ENCODE measurements around the gene NLK.

DNA sequence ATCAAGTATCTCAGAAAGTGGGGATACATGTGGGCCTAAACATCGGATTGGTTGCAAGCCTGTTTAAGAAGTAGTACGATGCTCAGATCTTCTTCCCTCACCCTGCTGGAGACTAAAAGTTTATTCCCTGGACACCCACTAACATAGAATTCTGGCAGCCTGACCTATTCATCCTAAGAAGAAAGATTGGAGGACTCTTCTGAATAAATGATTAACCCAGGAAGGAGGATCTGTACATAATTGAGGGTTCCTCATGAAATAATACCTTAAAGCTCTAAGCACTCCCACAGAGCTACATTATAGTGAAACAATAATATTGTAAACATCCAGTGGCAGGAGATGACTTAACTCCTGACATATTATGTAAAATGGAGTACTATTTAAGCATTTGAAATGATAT, 111.7 kb downstream of the NLK start:
- TF ChIP-seq EZH2 (IDR thresholded peaks at IDR 0.05; ENCODE audit: low read length, missing control alignments): no peak
- TF ChIP-seq, protein P1, sequence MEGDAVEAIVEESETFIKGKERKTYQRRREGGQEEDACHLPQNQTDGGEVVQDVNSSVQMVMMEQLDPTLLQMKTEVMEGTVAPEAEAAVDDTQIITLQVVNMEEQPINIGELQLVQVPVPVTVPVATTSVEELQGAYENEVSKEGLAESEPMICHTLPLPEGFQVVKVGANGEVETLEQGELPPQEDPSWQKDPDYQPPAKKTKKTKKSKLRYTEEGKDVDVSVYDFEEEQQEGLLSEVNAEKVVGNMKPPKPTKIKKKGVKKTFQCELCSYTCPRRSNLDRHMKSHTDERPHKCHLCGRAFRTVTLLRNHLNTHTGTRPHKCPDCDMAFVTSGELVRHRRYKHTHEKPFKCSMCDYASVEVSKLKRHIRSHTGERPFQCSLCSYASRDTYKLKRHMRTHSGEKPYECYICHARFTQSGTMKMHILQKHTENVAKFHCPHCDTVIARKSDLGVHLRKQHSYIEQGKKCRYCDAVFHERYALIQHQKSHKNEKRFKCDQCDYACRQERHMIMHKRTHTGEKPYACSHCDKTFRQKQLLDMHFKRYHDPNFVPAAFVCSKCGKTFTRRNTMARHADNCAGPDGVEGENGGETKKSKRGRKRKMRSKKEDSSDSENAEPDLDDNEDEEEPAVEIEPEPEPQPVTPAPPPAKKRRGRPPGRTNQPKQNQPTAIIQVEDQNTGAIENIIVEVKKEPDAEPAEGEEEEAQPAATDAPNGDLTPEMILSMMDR (conservative IDR thresholded peaks at IDR 0.05 in 1 of 2, IDR thresholded peaks at IDR 0.05 in 1 of 2; ENCODE audit: low read depth in 1 of 2, low read length in 2 of 2): no peak

Measured in fibroblast of lung (primary cell).